ENCODE data around the gene MEF2B. TPM values are rescaled to one million over a fixed set of nuclear protein-coding genes. Genes with fewer than 3 reads are reported as not detected.
A peak's percentile ranks its signal among the peaks of the same experiment; 100 is the strongest.

The MEF2B gene
- total RNA-seq, 6 experiments from 2014 or later, result 0.24 to 2.1 (median 0.97) TPM; not detected in 2

DNA sequence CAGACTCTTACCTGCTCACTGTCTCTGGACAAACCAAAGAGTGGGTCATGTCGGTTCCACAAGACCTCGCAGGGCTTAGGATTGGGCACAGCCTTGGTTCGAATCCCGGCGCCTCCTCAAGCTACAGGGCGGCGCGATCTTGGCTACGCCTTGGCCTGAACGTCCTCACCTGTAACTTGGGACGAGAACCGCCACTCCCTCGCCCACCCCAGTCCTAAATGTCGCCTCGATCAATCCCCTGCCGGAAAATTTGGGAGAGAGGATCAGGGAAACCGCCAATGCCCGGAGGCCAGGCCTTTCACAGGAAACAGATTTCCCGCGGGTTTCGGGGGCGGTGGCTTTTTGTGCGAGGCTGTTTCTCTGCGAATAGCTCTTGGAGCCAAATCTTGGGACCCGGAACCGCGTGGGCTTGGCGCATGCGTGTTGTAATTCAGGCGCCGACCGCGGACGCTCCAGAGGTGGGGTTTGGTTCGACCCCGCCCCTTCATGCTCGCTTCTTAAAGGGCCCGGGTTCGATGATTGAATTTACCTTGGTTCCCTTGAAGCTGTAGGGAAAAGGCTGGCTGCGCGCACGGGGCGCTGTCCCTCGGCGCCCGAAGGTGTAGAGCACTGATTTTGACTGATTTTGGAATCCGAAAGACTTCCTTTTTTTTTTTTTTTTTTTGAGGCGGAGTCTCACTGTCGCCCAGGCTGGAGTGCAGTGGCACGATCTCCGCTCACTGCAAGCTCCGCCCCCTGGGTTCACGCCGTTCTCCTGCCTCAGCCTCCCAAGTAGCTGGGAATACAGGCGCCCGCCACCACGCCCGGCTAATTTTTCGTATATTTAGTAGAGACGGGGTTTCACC lies 33.2 kb upstream of the MEF2B start, which contains the start of gene NR2C2AP:
NR2C2AP (minus strand) TSS at position 403 of the 845 bp plus-strand sequence; CDS start at position 49, 354 bp downstream.
- H3K27me3 ChIP-seq, result no peaks in the 10 kb centered on the region
- H3K4me3 ChIP-seq, result peak within 1 kb of the TSS; percentile 79 to 83 (median 81)
- intact Hi-C loops (cut with DNase I), result no loop called here
- H3K27ac ChIP-seq, result peak within 1 kb of the TSS in 2 of 3 donors; percentile 30 to 33
- ATAC-seq (peak; percentile 88 to 97 (median 96)), DNase-seq (peak; percentile 91 to 95 (median 94))
- H3K4me1 ChIP-seq, result peaks cover 0 to 10% (median 1%) of the 10 kb centered on the region in 4 donors
- WGBS (ENCODE audit: insufficient coverage, low coverage, low lambda C conversion rate, missing lambda C conversion rate), result 8% methylated on average over 42 of the region's 60 CpGs
- peaks cover 0 to 3% (median 0%) of the 10 kb centered on the region in 4 donors for H3K36me3 ChIP-seq
- no peak for TF ChIP-seq CTCF (IDR thresholded peaks at IDR 0.05)
- peak; percentile 15 for TF ChIP-seq POLR2A (IDR thresholded peaks at IDR 0.05)
- H3K9me3 ChIP-seq, result no peaks in the 10 kb centered on the region

DNA sequence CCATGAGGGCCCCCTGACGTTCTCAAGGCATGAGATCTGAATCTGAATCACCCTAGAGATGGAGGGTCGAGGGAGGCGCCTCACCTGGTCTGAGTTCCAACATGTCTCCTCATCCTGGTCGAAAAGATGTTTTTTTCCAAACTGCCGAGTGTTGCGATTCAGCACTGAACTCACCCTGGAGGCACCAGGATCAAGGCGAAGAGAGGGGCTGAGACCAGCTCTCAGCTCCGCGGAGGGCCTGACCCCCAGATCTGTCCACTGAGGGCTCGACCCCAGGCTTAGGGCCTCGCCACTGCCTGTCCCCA lies 32.6 kb upstream of the MEF2B start:
- 10% methylated on average over 3 of the region's 11 CpGs for WGBS (ENCODE audit: insufficient coverage, low coverage, low lambda C conversion rate, missing lambda C conversion rate)
- no peaks in the 10 kb centered on the region for H3K9me3 ChIP-seq
- peaks cover 0 to 3% (median 0%) of the 10 kb centered on the region in 4 donors for H3K36me3 ChIP-seq
- no peak for DNase-seq
- no peak for TF ChIP-seq CTCF (IDR thresholded peaks at IDR 0.05)
- TF ChIP-seq POLR2A (IDR thresholded peaks at IDR 0.05), result no peak
- intact Hi-C loops (cut with DNase I), result no loop called here
- H3K27ac ChIP-seq, result peak overlapping the region in 2 of 3 donors; percentile 30 to 33
- H3K4me1 ChIP-seq, result peaks cover 0 to 10% (median 1%) of the 10 kb centered on the region in 4 donors
- H3K4me3 ChIP-seq, result peak overlapping the region; percentile 79 to 83 (median 81)
- no peak for ATAC-seq
- no peaks in the 10 kb centered on the region for H3K27me3 ChIP-seq

DNA sequence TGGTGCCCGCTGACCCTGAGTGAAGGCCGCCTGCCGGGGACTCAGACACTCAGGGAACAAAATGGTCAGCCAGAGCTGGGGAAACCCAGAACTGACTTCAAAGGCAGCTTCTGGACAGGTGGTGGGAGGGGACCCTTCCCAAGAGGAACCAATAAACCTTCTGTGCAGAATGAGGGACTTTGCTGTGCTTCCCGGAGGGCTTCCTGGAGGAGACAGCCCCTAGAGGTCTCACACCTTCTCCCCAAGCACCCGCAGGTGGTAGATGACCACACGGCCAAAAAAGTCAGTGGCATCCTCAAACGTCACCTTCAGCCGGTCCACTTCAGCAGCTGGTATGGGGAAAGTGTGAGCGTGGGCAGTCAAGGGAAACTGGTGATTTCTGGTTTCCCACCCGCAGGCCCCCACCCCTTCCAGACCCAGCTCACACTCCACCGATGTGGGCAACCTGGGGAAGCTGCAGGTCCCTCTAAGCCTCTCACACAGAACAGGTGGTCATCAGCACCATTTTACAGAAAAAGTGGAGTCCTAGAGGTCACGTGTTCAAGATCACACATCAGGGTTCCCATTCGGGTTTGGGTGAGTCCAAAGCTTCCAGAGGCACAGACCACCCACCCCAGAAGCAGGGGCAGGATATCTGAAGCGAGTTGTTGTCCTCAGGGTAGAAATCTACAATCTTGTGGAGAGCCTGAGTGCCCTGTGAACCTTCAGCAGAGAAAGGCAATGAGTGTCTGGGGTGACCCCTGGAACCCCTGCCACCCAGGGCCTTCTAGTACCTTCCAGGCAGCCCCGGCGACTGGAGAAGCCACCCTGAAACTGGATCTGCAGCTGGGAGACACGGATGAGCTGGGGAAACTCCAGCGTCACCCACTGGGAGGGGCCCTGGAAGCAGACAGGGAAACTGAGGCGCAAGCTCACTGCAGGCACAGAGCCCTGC lies 31.9 kb upstream of the MEF2B start:
- Histone ChIP-seq H3K4me3 (peak overlapping the region; percentile 79 to 83 (median 81)), H3K27ac (no peak overlapping the region), H3K9me3 (no peaks in the 10 kb centered on the region), H3K4me1 (peaks cover 0 to 10% (median 1%) of the 10 kb centered on the region in 4 donors), H3K27me3 (no peaks in the 10 kb centered on the region), H3K36me3 (peaks cover 0 to 3% (median 0%) of the 10 kb centered on the region in 4 donors)
- ATAC-seq (no peak), DNase-seq (no peak)
- intact Hi-C loops (cut with DNase I), result no loop called here
- no peak for TF ChIP-seq CTCF (IDR thresholded peaks at IDR 0.05)
- TF ChIP-seq POLR2A (IDR thresholded peaks at IDR 0.05), result no peak
- WGBS (ENCODE audit: insufficient coverage, low coverage, low lambda C conversion rate, missing lambda C conversion rate), result 68% methylated on average over 8 of the region's 19 CpGs

DNA sequence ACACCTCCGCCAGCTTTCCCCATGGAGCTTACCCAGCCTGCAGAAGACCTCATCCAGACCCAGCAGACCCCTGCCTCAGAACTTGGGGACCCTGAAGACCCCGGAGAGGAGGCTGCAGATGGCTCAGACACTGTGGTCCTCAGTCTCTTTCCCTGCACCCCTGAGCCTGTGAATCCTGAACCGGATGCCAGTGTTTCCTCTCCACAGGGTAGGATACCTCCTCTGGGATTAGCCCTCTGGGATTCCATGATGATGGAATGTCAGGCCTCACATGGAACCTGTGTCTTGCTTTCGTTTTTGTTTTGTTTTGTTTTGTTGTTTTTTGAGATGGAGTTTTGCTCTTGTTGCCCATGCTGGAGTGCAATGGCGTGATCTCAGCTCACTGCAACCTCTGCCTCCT lies 23.9 kb upstream of the MEF2B start:
- TF ChIP-seq CTCF (IDR thresholded peaks at IDR 0.05) (no peak), POLR2A (IDR thresholded peaks at IDR 0.05) (no peak)
- ATAC-seq (no peak), DNase-seq (no peak)
- no peaks in the 10 kb centered on the region for H3K9me3 ChIP-seq
- no peak overlapping the region for H3K4me3 ChIP-seq
- no peaks in the 10 kb centered on the region for H3K27me3 ChIP-seq
- intact Hi-C loops (cut with DNase I), result loop anchor here in 1 of 2 donors (10.0 kb wide), 1 partner anchor 301 kb away; no protein-coding TSS in a partner anchor
- no peak overlapping the region for H3K27ac ChIP-seq
- 61% methylated on average over 3 of the region's 5 CpGs for WGBS (ENCODE audit: insufficient coverage, low coverage, low lambda C conversion rate, missing lambda C conversion rate)
- no peaks in the 10 kb centered on the region for H3K36me3 ChIP-seq
- H3K4me1 ChIP-seq, result peaks cover 0 to 13% (median 8%) of the 10 kb centered on the region in 4 donors

Measured in right lobe of liver (tissue), 6 donors.